WTC11 (cell line): ENCODE results near the gene MAN1A2.

Source experiments
- CTCF ChIP-seq: fragments of 200-600 bp; IDR thresholded peaks from 2 replicates; pipeline ENCODE4 v1.8.0; 2022; ENCODE audit warnings: antibody characterized with exemption
- E2F4 ChIP-seq: sonication (generic); formaldehyde crosslinking; IDR thresholded peaks from 2 replicates; pipeline ENCODE4 v1.8.1; 2022; ENCODE audit warnings: low read depth, mild to moderate bottlenecking, moderate library complexity, missing genetic modification reagents, borderline replicate concordance
- SP1 ChIP-seq: sonication (generic); formaldehyde crosslinking; conservative IDR thresholded peaks from 2 replicates; pipeline ENCODE4 v1.8.1; 2022; ENCODE audit warnings: missing genetic modification reagents
- TF ChIP-seq, protein P1 (sequence below): sonication (generic); formaldehyde crosslinking; IDR thresholded peaks from 2 replicates; pipeline ENCODE4 v1.8.0; 2022; ENCODE audit warnings: mild to moderate bottlenecking, missing genetic modification reagents

GRCh38 chr1:117416004-117416403, 48.8 kb downstream of the MAN1A2 start:
- TF ChIP-seq, protein P1, sequence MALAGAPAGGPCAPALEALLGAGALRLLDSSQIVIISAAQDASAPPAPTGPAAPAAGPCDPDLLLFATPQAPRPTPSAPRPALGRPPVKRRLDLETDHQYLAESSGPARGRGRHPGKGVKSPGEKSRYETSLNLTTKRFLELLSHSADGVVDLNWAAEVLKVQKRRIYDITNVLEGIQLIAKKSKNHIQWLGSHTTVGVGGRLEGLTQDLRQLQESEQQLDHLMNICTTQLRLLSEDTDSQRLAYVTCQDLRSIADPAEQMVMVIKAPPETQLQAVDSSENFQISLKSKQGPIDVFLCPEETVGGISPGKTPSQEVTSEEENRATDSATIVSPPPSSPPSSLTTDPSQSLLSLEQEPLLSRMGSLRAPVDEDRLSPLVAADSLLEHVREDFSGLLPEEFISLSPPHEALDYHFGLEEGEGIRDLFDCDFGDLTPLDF (CRISPR knock-in tag) = no peak
- TF ChIP-seq CTCF = no peak
- no peak for TF ChIP-seq E2F4 (CRISPR knock-in tag)
- no peak for TF ChIP-seq SP1 (CRISPR knock-in tag)
